Subcutaneous adipose tissue (tissue), 4 donors: Measurements from ENCODE around the gene SGPP2. TPM values are rescaled to one million over a fixed set of nuclear protein-coding genes. Genes with fewer than 3 reads are reported as not detected.

Experiments
- CTCF ChIP-seq: fragments of 450-650 bp; IDR thresholded peaks from one replicate; pipeline ENCODE4 v1.5.1; 2016; ENCODE audit warnings: low read depth, mild to moderate bottlenecking, control low read depth, antibody characterized with exemption, moderate library complexity
- total RNA-seq, 4 donors: library from RNA; depleted of rRNA; stranded (reverse); fragments of >200 nt; gene quantifications; one replicate each; pipeline ENCODE4 v1.1.0, GENCODE V29; 2016

Gene SGPP2
- total RNA-seq, 4 donors from 2014 or later, result 0.16 TPM; not detected in 3

- TF ChIP-seq CTCF, result no peak
These were observed 25.9 kb upstream of the SGPP2 start for GRCh38 chr2:222398446-222398885.

- TF ChIP-seq CTCF, result no peak
These were observed 25.1 kb upstream of the SGPP2 start for GRCh38 chr2:222399038-222399783.

- TF ChIP-seq CTCF, result no peak
These were observed 20.0 kb upstream of the SGPP2 start for GRCh38 chr2:222404151-222404905.

- no peak for TF ChIP-seq CTCF
These were observed 15.7 kb upstream of the SGPP2 start for GRCh38 chr2:222408684-222409083.

GRCh38 chr2:222410534-222410933 lies 13.8 kb upstream of the SGPP2 start:
- TF ChIP-seq CTCF, result no peak

GRCh38 chr2:222413295-222413911 lies 10.9 kb upstream of the SGPP2 start:
- no peak for TF ChIP-seq CTCF

GRCh38 chr2:222418739-222419138 lies 5.6 kb upstream of the SGPP2 start:
- no peak for TF ChIP-seq CTCF
